H9 (cell line): ENCODE measurements around the gene GRK3. TPM values are rescaled to one million over a fixed set of nuclear protein-coding genes. Genes with fewer than 3 reads are reported as not detected.

Experiments
- DNase-seq: peaks from one replicate; pipeline ENCODE4 v3.0.0-alpha.2; 2017
- H2AFZ ChIP-seq: one replicate; pipeline ENCODE4 v1.6.1; 2013; ENCODE audit warnings: mild to moderate bottlenecking, low read length, control low read depth, moderate library complexity
- H2AK5ac ChIP-seq: 2 replicates; pipeline ENCODE4 v1.6.1; 2013; ENCODE audit warnings: low read length, control low read depth, mixed read lengths; ENCODE audit not compliant: insufficient read length
- H2BK120ac ChIP-seq: one replicate; pipeline ENCODE4 v1.6.1; 2013; ENCODE audit warnings: low read depth, mild to moderate bottlenecking, low read length, control low read depth, inconsistent platforms; ENCODE audit not compliant: poor library complexity, severe bottlenecking
- H2BK12ac ChIP-seq: 2 replicates; pipeline ENCODE4 v1.6.1; 2013; ENCODE audit warnings: low read length, control low read depth, mixed read lengths, low read depth; ENCODE audit not compliant: insufficient read length
- H2BK15ac ChIP-seq: 2 replicates; pipeline ENCODE4 v1.6.1; 2013; ENCODE audit warnings: low read depth, low read length, control low read depth
- H2BK20ac ChIP-seq: one replicate; pipeline ENCODE4 v1.6.1; 2013; ENCODE audit warnings: low read depth, mild to moderate bottlenecking, low read length, control low read depth, inconsistent platforms; ENCODE audit not compliant: poor library complexity, severe bottlenecking
- H2BK5ac ChIP-seq: 2 replicates; pipeline ENCODE4 v1.6.1; 2013; ENCODE audit warnings: low read length, control low read depth, mixed read lengths; ENCODE audit not compliant: insufficient read length
- H3K14ac ChIP-seq: 2 replicates; pipeline ENCODE4 v1.6.1; 2013; ENCODE audit warnings: low read length, control low read depth; ENCODE audit not compliant: insufficient read depth
- H3K18ac ChIP-seq: 2 replicates; pipeline ENCODE4 v1.6.1; 2013; ENCODE audit warnings: low read depth, mild to moderate bottlenecking, mixed read lengths, low read length, control low read depth; ENCODE audit not compliant: insufficient read length
- H3K23ac ChIP-seq: 2 replicates; pipeline ENCODE4 v1.6.1; 2013; ENCODE audit warnings: low read length, control low read depth, mixed read lengths, low read depth; ENCODE audit not compliant: insufficient read length
- H3K23me2 ChIP-seq: 2 replicates; pipeline ENCODE4 v1.6.1; 2013; ENCODE audit warnings: low read depth, mild to moderate bottlenecking, mixed read lengths, low read length, control low read depth; ENCODE audit not compliant: insufficient read length, poor library complexity, severe bottlenecking
- H3K27ac ChIP-seq: 2 replicates; pipeline ENCODE4 v1.5.1; 2013; ENCODE audit warnings: low read length, control low read depth, mixed read lengths, low read depth; ENCODE audit not compliant: insufficient read length
- H3K27me3 ChIP-seq: 2 replicates; pipeline ENCODE4 v1.6.1; 2013; ENCODE audit warnings: low read length, control low read depth, inconsistent platforms; ENCODE audit not compliant: insufficient read depth
- H3K4ac ChIP-seq: 2 replicates; pipeline ENCODE4 v1.6.1; 2013; ENCODE audit warnings: low read depth, mild to moderate bottlenecking, control low read depth, inconsistent platforms, low read length, moderate library complexity
- H3K4me1 ChIP-seq: 2 replicates; pipeline ENCODE4 v1.6.1; 2013; ENCODE audit warnings: low read length, control low read depth, inconsistent platforms; ENCODE audit not compliant: insufficient read depth
- H3K4me2 ChIP-seq: 2 replicates; pipeline ENCODE4 v1.6.1; 2013; ENCODE audit warnings: low read length, control low read depth, mixed read lengths; ENCODE audit not compliant: insufficient read length, insufficient read depth
- H3K56ac ChIP-seq: 2 replicates; pipeline ENCODE4 v1.6.1; 2013; ENCODE audit warnings: low read depth, mild to moderate bottlenecking, mixed read lengths, low read length, control low read depth; ENCODE audit not compliant: insufficient read length
- H3K79me1 ChIP-seq: 2 replicates; pipeline ENCODE4 v1.6.1; 2013; ENCODE audit warnings: low read depth, mild to moderate bottlenecking, moderate library complexity, low read length, control low read depth, inconsistent platforms; ENCODE audit not compliant: insufficient read depth, poor library complexity, severe bottlenecking
- H3K79me2 ChIP-seq: 2 replicates; pipeline ENCODE4 v1.6.1; 2013; ENCODE audit warnings: low read length, control low read depth, inconsistent platforms; ENCODE audit not compliant: insufficient read depth
- H3K9ac ChIP-seq: 2 replicates; pipeline ENCODE4 v1.6.1; 2013; ENCODE audit warnings: low read length, control low read depth, mixed read lengths; ENCODE audit not compliant: insufficient read length; ENCODE audit errors: extremely low read depth
- H3K9me3 ChIP-seq: one replicate; pipeline ENCODE4 v1.6.1; 2013; ENCODE audit warnings: low read depth, low read length, inconsistent platforms; ENCODE audit not compliant: control insufficient read depth
- H3T11ph ChIP-seq: one replicate; pipeline ENCODE4 v1.6.1; 2013; ENCODE audit warnings: mild to moderate bottlenecking, low read length, control low read depth, inconsistent platforms
- H4K20me1 ChIP-seq: one replicate; pipeline ENCODE4 v1.6.1; 2013; ENCODE audit not compliant: control insufficient read depth, insufficient read length, insufficient read depth
- H4K5ac ChIP-seq: 2 replicates; pipeline ENCODE4 v1.6.1; 2013; ENCODE audit warnings: low read depth, mild to moderate bottlenecking, mixed read lengths, low read length, control low read depth; ENCODE audit not compliant: insufficient read length
- H4K8ac ChIP-seq: replicated peaks from 2 replicates; pipeline ENCODE4 v1.6.1; 2013; ENCODE audit warnings: low read length, control low read depth, mixed read lengths, low read depth; ENCODE audit not compliant: insufficient read length
- H4K91ac ChIP-seq: 2 replicates; pipeline ENCODE4 v1.6.1; 2013; ENCODE audit warnings: low read depth, mild to moderate bottlenecking, moderate library complexity, mixed read lengths, low read length, control low read depth; ENCODE audit not compliant: insufficient read length
- H3K27ac Mint-ChIP-seq, 3 experiments: 2 replicates in 2 of 3; 3 replicates in 1 of 3; pipeline ENCODE4 v1.8.0; 2020 to 2021; ENCODE audit warnings: mixed read lengths in 3 of 3, mild to moderate bottlenecking in 1 of 3, moderate library complexity in 1 of 3
- H3K27me3 Mint-ChIP-seq: 2 replicates; pipeline ENCODE4 v1.8.0; 2021; ENCODE audit warnings: low read depth, mild to moderate bottlenecking, moderate library complexity, mixed read lengths
- H3K36me3 Mint-ChIP-seq, 3 experiments: 2 replicates in 2 of 3; 3 replicates in 1 of 3; pipeline ENCODE4 v1.8.0; 2020 to 2021; ENCODE audit warnings: low read depth in 3 of 3, mixed read lengths in 3 of 3; ENCODE audit not compliant: insufficient read depth in 1 of 3
- H3K4me1 Mint-ChIP-seq, 2 experiments: 2 replicates each; pipeline ENCODE4 v1.8.0; 2020; ENCODE audit warnings: mixed read lengths in 2 of 2
- H3K4me3 Mint-ChIP-seq, 2 experiments: 2 replicates in 1 of 2; 3 replicates in 1 of 2; pipeline ENCODE4 v1.8.0; 2020 to 2021; ENCODE audit warnings: mild to moderate bottlenecking in 2 of 2, mixed read lengths in 2 of 2, moderate library complexity in 1 of 2
- H3K9me3 Mint-ChIP-seq, 2 experiments: 2 replicates in 1 of 2; 3 replicates in 1 of 2; pipeline ENCODE4 v1.8.0; 2020; ENCODE audit warnings: mild to moderate bottlenecking in 2 of 2, mixed read lengths in 2 of 2, moderate library complexity in 1 of 2
- CTCF ChIP-seq: fragments of 200-600 bp; sonication (generic); conservative IDR thresholded peaks from 3 replicates; pipeline ENCODE4 v1.8.0; 2021; ENCODE audit warnings: antibody characterized with exemption, mild to moderate bottlenecking
- total RNA-seq: library from RNA; stranded (reverse); gene quantifications from 2 replicates; pipeline ENCODE4 v1.2.1, GENCODE V29; 2021

GRK3 gene
- total RNA-seq, 1 experiment from 2014 or later = 23.9 TPM

- Mint-ChIP-seq H3K9me3 (no peaks in the 10 kb centered on the region), H3K4me3 (no peak overlapping the region), H3K36me3 (no peaks in the 10 kb centered on the region), H3K4me1 (no peaks in the 10 kb centered on the region), H3K27ac (no peak overlapping the region; a peak in 2 of 7 replicates), H3K27me3 (no peaks in the 10 kb centered on the region)
- Histone ChIP-seq H2BK12ac (no peak overlapping the region), H4K20me1 (no peaks in the 10 kb centered on the region), H4K91ac (no peak overlapping the region), H3K4me2 (no peak overlapping the region), H2AK5ac (no peak overlapping the region), H4K5ac (no peak overlapping the region), H3K18ac (no peak overlapping the region), H2BK15ac (no peak overlapping the region), H3K79me1 (no peaks in the 10 kb centered on the region), H3K14ac (no peak overlapping the region), H3K4me1 (no peaks in the 10 kb centered on the region), H2BK20ac (no peak overlapping the region), H3K27me3 (no peaks in the 10 kb centered on the region), H3K23ac (no peak overlapping the region), H3K9ac (no peak overlapping the region), H3K4ac (no peak overlapping the region), H3K79me2 (no peaks in the 10 kb centered on the region), H4K8ac (no peak overlapping the region), H3K23me2 (no peaks in the 10 kb centered on the region), H3K56ac (no peak overlapping the region), H3K9me3 (no peaks in the 10 kb centered on the region), H2BK120ac (no peak overlapping the region), H2BK5ac (no peak overlapping the region), H2AFZ (no peak overlapping the region), H3K27ac (no peak overlapping the region), H3T11ph (no peak overlapping the region)
- DNase-seq = no peak
- TF ChIP-seq CTCF = no peak
Measured at GRCh38 chr22:25656724-25657123, 92.2 kb downstream of the GRK3 start.
